IMR-90 (cell line): ENCODE data around the gene BANP. TPM values are rescaled to one million over a fixed set of nuclear protein-coding genes. Genes with fewer than 3 reads are reported as not detected.

Source experiments
- ATAC-seq: fragments of 200-7000 bp; cut with Tn5 transposase; 2 replicates; pipeline ENCODE4 v1.9.1; 2020; ENCODE audit warnings: low read depth, mild to moderate bottlenecking, moderate library complexity
- BruUV-seq: library from RNA; stranded (reverse); fragments of 400-500 nt; replicated peaks from 2 replicates; lab custom pipeline; 2021; lab: Mats Ljungman, UMichigan
- CTCF ChIA-PET: fragments of 300-600 bp; formaldehyde crosslinking; extraction: SDS; loops from one replicate; lab custom pipeline; 2021; ENCODE audit warnings: antibody characterized with exemption; lab: Yijun Ruan, JAX
- POLR2A ChIA-PET: fragments of 300-600 bp; sonication (Branson Sonifier 250); formaldehyde crosslinking; loops from one replicate; lab custom pipeline; 2022; ENCODE audit warnings: antibody characterized with exemption; ENCODE audit not compliant: unreplicated experiment; lab: Charles Lee
- DNase-seq: peaks from one replicate; pipeline ENCODE4 v3.0.0; 2013
- H2AFZ ChIP-seq: replicated peaks from 2 replicates; pipeline ENCODE3; 2013; ENCODE audit warnings: low read length, mild to moderate bottlenecking; ENCODE audit not compliant: poor library complexity
- H2AK5ac ChIP-seq: 2 replicates; pipeline ENCODE4 v1.6.1; 2013; ENCODE audit warnings: low read depth, low read length, inconsistent platforms
- H2AK9ac ChIP-seq: replicated peaks from 2 replicates; pipeline ENCODE3; 2013; ENCODE audit warnings: mild to moderate bottlenecking, low read depth, low read length, moderate library complexity; ENCODE audit not compliant: poor library complexity
- H2BK120ac ChIP-seq: 2 replicates; pipeline ENCODE4 v1.6.1; 2013; ENCODE audit warnings: low read depth, low read length, inconsistent platforms
- H2BK15ac ChIP-seq: 3 replicates; pipeline ENCODE4 v1.6.1; 2013; ENCODE audit warnings: low read depth, low read length, inconsistent platforms
- H2BK20ac ChIP-seq: 2 replicates; pipeline ENCODE4 v1.6.1; 2013; ENCODE audit warnings: low read depth, mild to moderate bottlenecking, inconsistent platforms, low read length, moderate library complexity
- H2BK5ac ChIP-seq: 2 replicates; pipeline ENCODE4 v1.6.1; 2013; ENCODE audit warnings: mild to moderate bottlenecking, low read depth, low read length, inconsistent platforms; ENCODE audit not compliant: poor library complexity, severe bottlenecking
- H3K14ac ChIP-seq: replicated peaks from 2 replicates; pipeline ENCODE4 v1.6.1; 2013; ENCODE audit warnings: low read depth, low read length, inconsistent platforms
- H3K18ac ChIP-seq: 2 replicates; pipeline ENCODE4 v1.6.1; 2013; ENCODE audit warnings: low read depth, low read length, control low read depth
- H3K23ac ChIP-seq: 2 replicates; pipeline ENCODE4 v1.6.1; 2013; ENCODE audit warnings: low read depth, low read length, inconsistent platforms
- H3K27ac ChIP-seq: 2 replicates; pipeline ENCODE4 v1.5.1; 2013; ENCODE audit warnings: mild to moderate bottlenecking, control low read depth, low read length; ENCODE audit not compliant: insufficient read depth
- H3K27me3 ChIP-seq: 2 replicates; pipeline ENCODE4 v1.6.1; 2013; ENCODE audit warnings: low read length; ENCODE audit not compliant: control insufficient read depth, insufficient read depth
- H3K36me3 ChIP-seq: 2 replicates; pipeline ENCODE4 v1.6.1; 2013; ENCODE audit warnings: low read length, mixed read lengths; ENCODE audit not compliant: control insufficient read depth, insufficient read depth
- H3K4ac ChIP-seq: 2 replicates; pipeline ENCODE4 v1.6.1; 2013; ENCODE audit warnings: low read depth, low read length, inconsistent platforms
- H3K4me1 ChIP-seq: 2 replicates; pipeline ENCODE4 v1.6.1; 2013; ENCODE audit warnings: low read length, mixed read lengths; ENCODE audit not compliant: control insufficient read depth, insufficient read depth
- H3K4me2 ChIP-seq: 2 replicates; pipeline ENCODE4 v1.6.1; 2013; ENCODE audit warnings: low read depth, mild to moderate bottlenecking, control low read depth, low read length, moderate library complexity
- H3K4me3 ChIP-seq: 2 replicates; pipeline ENCODE4 v1.5.1; 2013; ENCODE audit warnings: low read depth, mild to moderate bottlenecking, control low read depth, low read length, moderate library complexity; ENCODE audit not compliant: insufficient read depth
- H3K56ac ChIP-seq: 2 replicates; pipeline ENCODE4 v1.6.1; 2013; ENCODE audit warnings: low read length, inconsistent platforms; ENCODE audit not compliant: insufficient read depth; ENCODE audit errors: extremely low read depth
- H3K79me1 ChIP-seq, 2 experiments: 2 replicates each; pipeline ENCODE4 v1.6.1; 2013; ENCODE audit warnings: low read length in 2 of 2, inconsistent platforms in 1 of 2, low read depth in 1 of 2
- H3K9ac ChIP-seq: 2 replicates; pipeline ENCODE4 v1.6.1; 2013; ENCODE audit warnings: low read depth, low read length, control low read depth
- H3K9me1 ChIP-seq: 2 replicates; pipeline ENCODE4 v1.6.1; 2013; ENCODE audit warnings: low read length, inconsistent platforms; ENCODE audit not compliant: insufficient read depth
- H3K9me3 ChIP-seq: 2 replicates; pipeline ENCODE4 v1.6.1; 2013; ENCODE audit warnings: low read length; ENCODE audit not compliant: control insufficient read depth, insufficient read depth
- H4K20me1 ChIP-seq: 2 replicates; pipeline ENCODE4 v1.6.1; 2013; ENCODE audit warnings: low read length, inconsistent platforms; ENCODE audit not compliant: insufficient read depth
- H4K5ac ChIP-seq: 2 replicates; pipeline ENCODE4 v1.6.1; 2013; ENCODE audit warnings: mild to moderate bottlenecking, low read depth, low read length, control low read depth
- H4K8ac ChIP-seq, 2 experiments: 2 replicates each; pipeline ENCODE4 v1.6.1; 2013; ENCODE audit warnings: low read depth in 2 of 2, low read length in 2 of 2, control low read depth in 1 of 2, inconsistent platforms in 1 of 2
- H4K91ac ChIP-seq: 2 replicates; pipeline ENCODE4 v1.6.1; 2013; ENCODE audit warnings: low read depth, low read length, inconsistent platforms; ENCODE audit not compliant: insufficient read depth
- BHLHE40 ChIP-seq: fragments of 150-350 bp; IDR thresholded peaks from 2 replicates; pipeline ENCODE4 v1.6.1; 2016; ENCODE audit warnings: mild to moderate bottlenecking, low read depth, low read length
- RFX5 ChIP-seq: IDR thresholded peaks from 2 replicates; pipeline ENCODE4 v1.8.0; 2012; ENCODE audit warnings: low read depth, mild to moderate bottlenecking, low read length, moderate library complexity
- USF2 ChIP-seq: fragments of 150-350 bp; IDR thresholded peaks from 2 replicates; pipeline ENCODE4 v1.6.1; 2017; ENCODE audit warnings: mild to moderate bottlenecking, antibody characterized with exemption, low read length, low read depth
- WGBS, 2 experiments: methylation state at CpG; one replicate each; pipeline versions ENCODE4 v1.1.5 to v1.1.7; 2013; ENCODE audit warnings: missing lambda C conversion rate in 2 of 2; ENCODE audit not compliant: insufficient read length in 1 of 2; ENCODE audit errors: extremely low coverage in 2 of 2; 5-methylcytosine and 5-hydroxymethylcytosine counted together
- dilution Hi-C: fragments of 300-500 bp; cut with HindIII; formaldehyde crosslinking; loops from one replicate; pipeline ENCODE4 v1.14.3; 2018; ENCODE audit warnings: low sequenced_read_pairs; ENCODE audit not compliant: unreplicated experiment
- in situ Hi-C: fragments of 300-500 bp; cut with MboI; formaldehyde crosslinking; loops from 3 replicates; pipeline ENCODE4 v1.14.3; 2019; ENCODE audit warnings: low sequenced_read_pairs, inconsistent platforms, mixed read lengths
- intact Hi-C: fragments of 100-400 bp; cut with micrococcal nuclease; formaldehyde crosslinking; loops from 2 replicates; pipeline ENCODE4 v1.10.0; 2022
- polyA plus RNA-seq, 3 experiments: library from polyadenylated mRNA; depleted of rRNA; stranded (reverse); fragments of >200 nt; gene quantifications; 2 replicates each; pipeline ENCODE4 v1.2.3, GENCODE V29; 2012; ENCODE audit warnings: low replicate concordance in 1 of 3
- total RNA-seq: library from RNA; depleted of rRNA; stranded (reverse); fragments of >200 nt; gene quantifications from 2 replicates; pipeline ENCODE4 v1.2.3, GENCODE V29; 2012

BANP gene
- total and polyA plus RNA-seq, 2 of the 4 experiments (the other 2 are of a cell fraction) = 17.4 to 17.9 TPM

GRCh38 chr16:87948119-87948545 is 3.1 kb upstream of the BANP start:
- no peak overlapping the region for H3K14ac ChIP-seq
- no peak overlapping the region for H2AK5ac ChIP-seq
- no peak overlapping the region for H2BK15ac ChIP-seq
- H2BK120ac ChIP-seq = no peak overlapping the region
- ATAC-seq (no peak), DNase-seq (no peak)
- no TSS peak for BruUV-seq
- H3K4me1 ChIP-seq = peaks cover 4% of the 10 kb centered on the region; the same call in 1 of the 2 replicates
- no peak overlapping the region for H3K4ac ChIP-seq
- POLR2A ChIA-PET = no interaction called here
- H2AK9ac ChIP-seq = no peak overlapping the region
- H3K9me1 ChIP-seq = no peaks in the 10 kb centered on the region
- H3K27me3 ChIP-seq = no peaks in the 10 kb centered on the region
- H3K9ac ChIP-seq = no peak overlapping the region
- H4K5ac ChIP-seq = no peak overlapping the region
- no peak overlapping the region for H3K4me2 ChIP-seq
- 84% methylated on average over 6 of the region's 12 CpGs; no CpG with 5 or more reads in 1 of the 2 experiments for WGBS, 2 experiments
- H2AFZ ChIP-seq = no peak overlapping the region
- in situ Hi-C loops = no loop called here
- no peak overlapping the region for H4K91ac ChIP-seq
- no peaks in the 10 kb centered on the region for H3K9me3 ChIP-seq
- no peak overlapping the region for H3K18ac ChIP-seq
- H2BK5ac ChIP-seq = no peak overlapping the region
- no peak overlapping the region for H4K8ac ChIP-seq
- no peak for TF ChIP-seq RFX5
- no peak for TF ChIP-seq BHLHE40
- no peak for TF ChIP-seq USF2
- H3K36me3 ChIP-seq = no peaks in the 10 kb centered on the region
- dilution Hi-C loops = no loop called here
- H3K56ac ChIP-seq = no peak overlapping the region
- no peak overlapping the region for H3K4me3 ChIP-seq
- H4K20me1 ChIP-seq = no peaks in the 10 kb centered on the region
- no peak overlapping the region for H2BK20ac ChIP-seq
- H3K27ac ChIP-seq = no peak overlapping the region
- CTCF ChIA-PET = no interaction called here
- no peak overlapping the region for H3K23ac ChIP-seq
- peaks cover 10 to 12% of the 10 kb centered on the region in 2 experiments for H3K79me1 ChIP-seq
- intact Hi-C loops = no loop called here
